GM19023 (cell line): ENCODE data around the gene MT1B.
A peak's percentile ranks its signal among the peaks of the same experiment; 100 is the strongest.
"Not testable (repeated sequence)": the region's sequence is repeated elsewhere in the genome, so short reads cannot be mapped to it uniquely, and the experiment has no call there.

ENCODE experiments used
- ATAC-seq: cut with Tn5 transposase; IDR thresholded peaks from one replicate; pipeline ENCODE4 v1.9.1; 2021; ENCODE audit warnings: mild to moderate bottlenecking, moderate library complexity; ENCODE audit not compliant: unreplicated experiment

MT1B gene

GRCh38 chr16:56618138-56618537 is 33.5 kb upstream of the MT1B start:
- no peak for ATAC-seq

GRCh38 chr16:56620339-56620897 is 31.3 kb upstream of the MT1B start:
- ATAC-seq = no peak

DNA sequence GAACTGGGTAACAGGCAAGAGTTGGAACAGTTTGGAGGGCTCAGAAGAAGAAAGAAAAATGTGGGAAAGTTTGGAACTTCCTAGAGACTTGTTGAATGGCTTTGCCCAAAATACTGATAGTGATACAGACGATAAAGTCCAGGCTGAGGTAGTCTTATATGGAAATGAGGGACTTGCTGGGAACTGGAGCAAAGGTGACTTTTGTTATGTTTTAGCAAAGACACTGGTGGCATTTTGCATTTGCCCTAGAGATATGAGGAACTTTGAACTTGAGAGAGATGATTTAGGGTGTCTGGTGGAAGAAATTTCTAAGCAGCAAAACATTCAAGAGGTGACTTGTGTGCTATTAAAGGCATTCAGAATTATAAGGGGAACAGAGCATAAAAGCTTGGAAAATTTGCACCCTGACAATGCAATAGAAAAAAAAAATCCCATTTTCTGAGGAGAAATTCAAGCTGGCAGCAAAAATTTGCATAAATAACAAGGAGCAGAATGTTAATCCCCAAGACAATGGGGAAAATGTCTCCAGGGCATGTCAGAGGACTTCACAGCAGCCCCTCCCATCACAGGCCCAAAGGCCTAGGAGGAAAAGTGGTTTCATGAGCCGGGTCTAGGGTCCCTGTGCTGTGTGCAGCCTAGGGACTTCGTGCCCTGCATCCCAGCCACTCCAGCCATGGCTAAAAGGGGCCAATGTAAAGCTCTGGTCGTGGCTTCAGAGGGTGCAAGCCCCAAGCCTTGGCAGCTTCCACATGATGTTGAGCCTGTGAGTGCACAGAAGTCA is 29.8 kb upstream of the MT1B start:
- not testable (repeated sequence) for ATAC-seq

DNA sequence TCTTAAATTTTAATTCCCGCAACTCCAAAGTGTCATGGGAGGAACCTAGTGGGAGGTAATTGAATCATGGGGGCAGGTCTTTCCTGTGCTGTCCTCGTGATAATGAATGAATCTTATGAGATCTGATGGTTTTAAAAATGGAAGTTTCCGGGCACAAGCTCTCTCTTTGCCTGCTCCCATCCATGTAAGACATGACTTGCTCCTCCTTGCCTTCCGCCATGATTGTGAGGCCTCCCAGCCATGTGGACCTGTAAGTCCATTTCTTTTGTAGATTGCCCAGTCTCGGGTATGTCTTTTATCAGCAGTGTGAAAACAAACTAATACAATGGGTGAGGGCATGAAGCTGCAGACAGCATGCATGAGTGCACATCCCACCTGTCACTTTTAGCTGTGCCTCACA is 28.5 kb upstream of the MT1B start:
- ATAC-seq = not testable (repeated sequence)

GRCh38 chr16:56623637-56624036 is 28.0 kb upstream of the MT1B start:
- no peak for ATAC-seq

- peak; percentile 54 for ATAC-seq
Observed at GRCh38 chr16:56625140-56625942, 26.3 kb upstream of the MT1B start, which contains the start of gene MT1E. Gene MT1E, plus strand, starts transcription at chr16:56625781. Its CDS starts 71 bp downstream, at chr16:56625852.

DNA sequence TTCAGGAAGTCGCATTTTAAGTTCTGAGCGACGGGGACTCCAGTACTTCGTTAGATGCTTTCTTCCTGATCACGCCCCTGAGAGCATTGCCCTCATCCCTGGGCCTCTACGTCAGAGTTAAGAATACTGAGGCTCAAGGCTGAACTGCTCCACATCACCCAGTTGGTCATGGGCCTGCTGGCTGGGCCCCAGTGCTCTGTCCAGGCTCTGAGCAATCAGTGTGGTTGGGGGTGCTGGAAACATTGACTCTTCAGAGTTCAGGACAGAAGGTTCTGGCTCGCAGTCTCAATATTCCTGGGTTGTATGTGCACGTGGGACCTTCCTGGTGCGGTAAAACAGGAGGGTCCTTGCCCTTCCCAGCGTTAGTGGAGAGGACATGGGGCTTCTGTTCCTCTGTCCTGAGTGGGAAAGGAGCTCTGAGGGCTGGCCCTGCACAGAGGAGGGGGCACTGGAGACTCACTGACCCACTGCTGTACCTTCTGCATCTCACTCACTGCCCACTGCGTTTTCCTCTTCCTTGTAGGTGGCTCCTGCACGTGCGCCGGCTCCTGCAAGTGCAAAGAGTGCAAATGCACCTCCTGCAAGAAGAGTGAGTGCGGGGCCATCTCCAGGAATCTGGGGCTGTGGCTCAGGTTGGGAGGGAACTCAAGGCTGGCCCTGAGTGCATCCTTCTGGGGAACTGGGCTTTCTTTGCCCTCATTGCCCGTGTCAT is 25.6 kb upstream of the MT1B start:
- peak; percentile 13 for ATAC-seq

DNA sequence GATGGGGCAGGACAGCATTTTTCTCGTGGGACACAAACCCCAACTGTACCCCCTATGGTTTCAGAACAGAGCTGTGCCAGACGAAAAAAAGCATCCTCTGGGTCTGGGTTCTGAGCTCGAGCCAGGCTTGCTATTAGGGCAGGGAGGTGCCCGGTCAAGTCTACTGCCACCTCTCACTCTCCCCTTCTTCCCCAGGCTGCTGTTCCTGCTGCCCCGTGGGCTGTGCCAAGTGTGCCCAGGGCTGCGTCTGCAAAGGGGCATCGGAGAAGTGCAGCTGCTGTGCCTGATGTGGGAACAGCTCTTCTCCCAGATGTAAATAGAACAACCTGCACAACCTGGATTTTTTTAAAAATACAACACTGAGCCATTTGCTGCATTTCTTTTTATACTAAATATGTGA is 25.0 kb upstream of the MT1B start:
- no peak for ATAC-seq

DNA sequence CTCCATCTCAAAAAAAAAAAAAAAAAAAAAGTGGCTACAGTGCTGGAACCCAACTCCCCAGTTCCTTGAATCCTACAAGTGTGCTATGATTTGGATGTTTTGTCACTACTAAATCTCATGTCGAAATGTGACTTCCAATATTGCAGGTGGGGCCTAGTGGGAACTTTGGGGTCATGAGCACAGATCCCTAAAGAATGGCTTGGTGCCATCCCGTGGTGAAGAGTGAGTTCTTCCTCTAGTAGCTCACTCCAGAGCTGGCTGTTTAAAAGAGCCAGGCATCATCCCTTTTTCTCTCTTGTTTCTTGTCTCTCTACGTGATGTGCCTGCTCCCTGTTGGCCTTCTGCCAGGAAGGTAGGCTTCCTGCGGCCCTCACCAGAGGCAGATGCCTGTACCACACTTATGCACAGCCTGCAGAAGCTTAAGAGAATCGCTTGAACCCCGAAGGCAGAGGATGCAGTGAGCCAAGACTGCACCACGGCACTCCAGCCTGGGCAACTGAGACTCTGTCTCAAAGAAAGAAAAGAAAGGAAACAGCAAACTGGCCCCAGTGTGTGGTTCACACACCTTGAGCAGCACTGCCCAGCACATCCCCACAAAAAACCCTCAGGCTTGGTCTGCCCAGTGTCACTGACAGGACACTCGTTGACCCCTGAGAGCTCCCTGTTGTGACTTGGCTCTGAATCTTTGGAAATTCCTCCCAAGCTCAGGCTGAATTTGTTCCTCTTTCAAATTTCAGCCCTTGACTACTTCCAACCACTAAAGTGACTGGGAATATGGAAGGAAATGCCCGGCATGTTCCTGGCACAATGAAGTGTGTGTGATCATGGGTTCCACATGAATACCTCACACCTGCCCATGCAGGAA is 23.0 kb upstream of the MT1B start:
- no peak for ATAC-seq

- ATAC-seq = no peak
Observed at GRCh38 chr16:56629531-56629930, 22.2 kb upstream of the MT1B start.

DNA sequence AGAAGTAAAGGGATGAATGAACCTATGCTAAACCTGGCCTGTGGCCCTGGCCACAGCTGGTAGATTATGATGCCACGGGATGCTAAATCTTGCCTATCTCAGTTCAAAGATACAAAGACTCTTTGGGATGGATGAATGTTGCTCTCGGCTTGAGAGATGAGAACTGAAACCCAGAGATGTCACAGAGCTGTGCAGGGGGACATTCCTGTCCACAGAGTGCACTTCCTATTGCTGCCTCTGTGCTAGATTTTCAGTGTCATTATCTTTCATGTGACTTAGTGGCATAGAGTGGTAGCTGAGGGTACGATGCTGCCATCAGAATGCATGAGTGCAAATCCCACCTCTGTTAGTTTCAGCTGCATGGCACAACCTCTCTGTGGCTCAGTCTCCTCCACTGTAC is 21.6 kb upstream of the MT1B start:
- ATAC-seq = peak; percentile 69

DNA sequence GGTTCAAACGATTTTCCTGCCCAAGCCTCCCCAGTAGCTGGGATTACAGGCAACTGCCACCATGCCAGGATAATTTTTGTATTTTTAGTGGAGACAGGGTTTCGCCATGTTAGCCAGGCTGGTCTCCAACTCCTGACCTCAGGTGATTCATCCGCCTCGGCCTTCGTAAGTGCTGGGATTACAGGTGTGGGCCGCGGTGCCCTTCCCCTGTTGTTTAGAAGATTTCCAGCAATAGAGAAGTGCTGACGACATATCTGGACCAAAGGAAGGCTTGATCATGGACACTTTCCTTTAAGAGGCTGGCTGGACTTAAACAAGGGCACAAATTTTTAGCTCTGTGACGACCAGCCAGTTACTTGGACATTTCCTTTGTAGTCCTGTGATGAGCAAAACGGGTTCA is 20.5 kb upstream of the MT1B start:
- ATAC-seq = no peak

DNA sequence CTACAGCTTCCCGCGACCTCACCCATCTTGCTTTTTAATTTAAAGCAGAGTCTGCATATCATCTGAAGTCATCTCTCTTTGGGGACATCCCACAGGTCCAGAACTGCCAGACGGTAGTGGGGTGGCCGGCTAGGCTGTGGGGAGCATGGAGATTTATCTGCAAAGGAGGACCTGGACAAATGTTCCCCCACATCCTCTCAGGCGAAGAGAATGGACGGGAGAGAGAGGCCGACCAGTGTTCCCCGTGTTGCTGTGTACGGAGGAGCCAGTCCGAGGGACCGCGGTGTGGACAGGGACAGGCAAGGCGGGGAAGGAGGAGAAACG is 19.9 kb upstream of the MT1B start:
- ATAC-seq = no peak

DNA sequence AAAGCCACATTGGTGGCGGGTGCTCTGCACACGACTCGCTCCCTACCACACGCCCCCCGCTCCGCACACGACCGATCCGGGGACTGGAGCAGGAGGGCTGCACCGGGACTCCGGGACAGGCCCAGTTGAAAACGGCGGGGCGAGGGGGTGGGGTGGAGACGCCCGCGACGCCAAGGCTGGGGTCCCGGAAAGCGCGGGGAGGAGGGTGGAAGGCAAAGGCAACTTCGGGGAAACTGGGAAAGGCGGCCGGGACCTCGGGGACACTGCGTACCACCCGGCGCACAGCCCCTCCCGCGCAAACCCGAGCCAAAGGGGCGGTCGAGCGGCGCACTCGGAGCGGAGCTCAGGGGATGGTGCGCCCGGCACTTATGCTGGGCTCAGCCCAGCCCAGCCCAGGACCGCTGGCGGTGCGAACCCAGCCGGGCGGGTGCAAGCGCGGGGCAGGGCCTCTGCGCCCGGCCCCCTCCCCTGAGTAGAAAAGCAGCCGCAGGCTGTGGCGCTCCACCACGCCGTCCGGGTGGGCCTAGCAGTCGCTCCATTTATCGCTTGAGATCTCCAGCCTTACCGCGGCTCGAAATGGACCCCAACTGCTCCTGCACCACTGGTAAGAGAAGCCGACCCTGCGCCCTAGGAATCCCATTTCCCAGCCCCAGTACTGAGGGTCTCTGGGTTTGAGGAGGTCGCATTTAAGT is 19.4 kb upstream of the MT1B start, which contains the start of gene MT1M:
Gene MT1M, plus strand, starts transcription at position 504 of the 692 bp plus-strand sequence. Its CDS starts 73 bp downstream, at position 577.
- no peak for ATAC-seq

DNA sequence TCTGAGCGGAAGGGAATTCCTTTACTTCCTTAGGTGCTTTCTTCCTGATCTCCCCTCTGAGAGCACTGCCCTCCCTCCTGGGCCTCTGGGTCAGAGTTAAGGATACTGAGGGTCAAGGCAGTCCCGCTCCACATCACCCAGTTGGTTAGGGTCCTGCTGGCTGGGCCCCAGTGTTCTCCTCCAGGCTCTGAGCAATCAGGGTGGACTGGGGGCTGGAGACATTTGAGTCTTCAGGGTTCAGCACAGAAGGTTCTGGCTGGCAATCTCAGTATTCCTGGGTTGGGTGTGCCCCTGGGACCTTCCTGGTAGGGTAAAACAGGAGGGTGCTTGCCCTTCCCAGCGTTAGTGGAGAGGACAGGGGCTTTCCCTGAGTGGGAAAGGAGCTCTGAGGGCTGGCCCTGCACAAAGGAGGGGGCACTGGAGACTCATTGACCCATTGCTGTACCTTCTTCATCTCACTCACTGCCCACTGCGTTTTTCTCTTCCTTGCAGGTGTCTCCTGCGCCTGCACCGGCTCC is 18.8 kb upstream of the MT1B start:
- no peak for ATAC-seq

- ATAC-seq = no peak
Observed at GRCh38 chr16:56633535-56633934, 18.2 kb upstream of the MT1B start.

GRCh38 chr16:56634715-56635440 is 16.8 kb upstream of the MT1B start:
- ATAC-seq = no peak

- no peak for ATAC-seq
Observed at GRCh38 chr16:56635441-56635967, 16.2 kb upstream of the MT1B start.
